Stomach (tissue), 9 donors: Measurements from ENCODE around the gene CRYBB3. TPM values are rescaled to one million over a fixed set of nuclear protein-coding genes. Genes with fewer than 3 reads are reported as not detected.

Source experiments
- DNase-seq, 2 donors: peaks; one replicate each; pipeline versions ENCODE4 v3.0.0 to v3.0.0-alpha.2; 2013 to 2019
- H3K27ac ChIP-seq, 5 donors: fragments of 200-600 bp in 4 of 5; sonication (generic) in 4 of 5; one replicate each; pipeline ENCODE4 v1.5.1; 2013 to 2019; ENCODE audit warnings: mild to moderate bottlenecking in 1 of 5, moderate library complexity in 1 of 5
- H3K27me3 ChIP-seq, 3 donors: fragments of 200-600 bp; sonication (generic); one replicate each; pipeline ENCODE4 v1.5.1; 2017 to 2019; ENCODE audit warnings: mixed run types in 1 of 3
- H3K36me3 ChIP-seq, 4 donors: fragments of 200-600 bp; sonication (generic); 1 replicate in 3 of 4; 2 replicates in 1 of 4; pipeline ENCODE4 v1.5.1; 2016 to 2019
- H3K4me1 ChIP-seq, 4 donors: fragments of 200-600 bp; sonication (generic); one replicate each; pipeline ENCODE4 v1.5.1; 2016 to 2019
- H3K4me3 ChIP-seq, 4 donors: fragments of 200-600 bp; sonication (generic) in 3 of 4; one replicate each; pipeline ENCODE4 v1.5.1; 2016 to 2019; ENCODE audit warnings: mild to moderate bottlenecking in 1 of 4
- H3K9me3 ChIP-seq, 4 donors: fragments of 200-600 bp; sonication (generic); one replicate each; pipeline ENCODE4 v1.5.1; 2016 to 2019
- CTCF ChIP-seq, 7 experiments: fragments of 450-650 bp in 4 of 7; fragments of 200-600 bp in 3 of 7; sonication (generic) in 3 of 7; IDR thresholded peaks; one replicate each; pipeline ENCODE4 v1.5.1; 2016 to 2019; ENCODE audit warnings: antibody characterized with exemption in 7 of 7, control low read depth in 2 of 7, mild to moderate bottlenecking in 1 of 7
- EP300 ChIP-seq: sonication (generic); formaldehyde crosslinking; IDR thresholded peaks from one replicate; pipeline ENCODE4 v1.6.1; 2017; ENCODE audit warnings: antibody characterized with exemption
- POLR2A ChIP-seq, 4 donors: fragments of 450-650 bp; IDR thresholded peaks; one replicate each; pipeline ENCODE4 v1.6.1; 2016; ENCODE audit warnings: antibody characterized with exemption in 4 of 4, control low read depth in 2 of 4, mild to moderate bottlenecking in 1 of 4, moderate library complexity in 1 of 4
- POLR2AphosphoS5 ChIP-seq, 3 donors: sonication (generic); formaldehyde crosslinking; IDR thresholded peaks; one replicate each; pipeline ENCODE4 v1.6.1; 2016; ENCODE audit warnings: antibody characterized with exemption in 3 of 3
- WGBS, 5 donors: extraction: QIAGEN DNeasy Blood & Tissue Kit in 3 of 5; methylation state at CpG; one replicate each; pipeline versions ENCODE4 v1.1.5 to v1.1.7; 2013 to 2018; 5-methylcytosine and 5-hydroxymethylcytosine counted together
- intact Hi-C: fragments of 100-400 bp; cut with DNase I; formaldehyde crosslinking; loops from one replicate; pipeline ENCODE4 v1.15.1; 2023; ENCODE audit warnings: low total_unique reads
- polyA plus RNA-seq, 3 donors: library from polyadenylated mRNA; stranded (reverse); fragments of 200-250 nt; gene quantifications; one replicate each; pipeline ENCODE4 v1.2.3, GENCODE V29; 2013
- total RNA-seq, 5 donors: library from RNA; depleted of rRNA; stranded (reverse); fragments of >200 nt; gene quantifications; one replicate each; pipeline versions ENCODE4 v1.1.0 to v1.2.3, GENCODE V29; 2014 to 2016
- donor health status: healthy with polysubstance abuse.
- donor health status: Bipolar disorder and iron deficiency.
- donor health status: healthy.

CRYBB3 gene
- total and polyA plus RNA-seq, 8 donors = 0.33 TPM; not detected in 7

- Histone ChIP-seq H3K4me1 (peaks cover 0 to 31% (median 14%) of the 10 kb centered on the region in 4 donors), H3K36me3 (peaks cover 0 to 5% (median 4%) of the 10 kb centered on the region in 4 donors), H3K27ac (no peak overlapping the region), H3K9me3 (no peaks in the 10 kb centered on the region), H3K27me3 (no peaks in the 10 kb centered on the region), H3K4me3 (no peak overlapping the region)
- DNase-seq = no peak
- WGBS, 5 donors = 74 to 91% (median 88%) methylated on average over 1 of the region's 1 CpG
- no peak for TF ChIP-seq POLR2A (IDR thresholded peaks at IDR 0.05)
- TF ChIP-seq CTCF (IDR thresholded peaks at IDR 0.05) = no peak
- TF ChIP-seq EP300 = no peak
- intact Hi-C loops = no loop called here
Measured at GRCh38 chr22:25162561-25162960, 37.1 kb upstream of the CRYBB3 start.

- Histone ChIP-seq H3K27ac (no peak overlapping the region), H3K4me1 (peaks cover 0 to 23% (median 7%) of the 10 kb centered on the region in 4 donors), H3K36me3 (peaks cover 0 to 8% (median 3%) of the 10 kb centered on the region in 4 donors), H3K9me3 (no peaks in the 10 kb centered on the region), H3K27me3 (no peaks in the 10 kb centered on the region), H3K4me3 (no peak overlapping the region)
- intact Hi-C loops = no loop called here
- DNase-seq = no peak
- 94 to 99% (median 96%) methylated on average over 10 of the region's 10 CpGs for whole genome bisulfite sequencing, 5 donors
- TF ChIP-seq EP300 (no peak), CTCF (IDR thresholded peaks at IDR 0.05) (no peak), POLR2A (IDR thresholded peaks at IDR 0.05) (no peak), POLR2AphosphoS5 (IDR thresholded peaks at IDR 0.05) (no peak)
Measured at GRCh38 chr22:25165785-25166184, 33.9 kb upstream of the CRYBB3 start.

GRCh38 chr22:25166266-25167040, 33.2 kb upstream of the CRYBB3 start:
- 78 to 83% (median 80%) methylated on average over 9 of the region's 9 CpGs for WGBS, 5 donors
- peaks cover 0 to 23% (median 7%) of the 10 kb centered on the region in 4 donors for H3K4me1 ChIP-seq
- DNase-seq = no peak
- H3K36me3 ChIP-seq = peaks cover 0 to 11% (median 9%) of the 10 kb centered on the region in 4 donors
- no peaks in the 10 kb centered on the region for H3K9me3 ChIP-seq
- H3K4me3 ChIP-seq = no peak overlapping the region
- H3K27me3 ChIP-seq = no peaks in the 10 kb centered on the region
- intact Hi-C loops = no loop called here
- no peak for TF ChIP-seq POLR2A (IDR thresholded peaks at IDR 0.05)
- no peak for TF ChIP-seq EP300
- TF ChIP-seq POLR2AphosphoS5 (IDR thresholded peaks at IDR 0.05) = no peak
- no peak for TF ChIP-seq CTCF (IDR thresholded peaks at IDR 0.05)
- no peak overlapping the region for H3K27ac ChIP-seq

- Histone ChIP-seq H3K27me3 (no peaks in the 10 kb centered on the region), H3K36me3 (peaks cover 0 to 16% (median 13%) of the 10 kb centered on the region in 4 donors), H3K4me1 (peaks cover 0 to 23% (median 7%) of the 10 kb centered on the region in 4 donors), H3K4me3 (no peak overlapping the region), H3K9me3 (no peaks in the 10 kb centered on the region), H3K27ac (no peak overlapping the region)
- 73 to 85% (median 76%) methylated on average over 7 of the region's 7 CpGs for WGBS, 5 donors
- intact Hi-C loops = no loop called here
- TF ChIP-seq POLR2A (IDR thresholded peaks at IDR 0.05) (no peak), POLR2AphosphoS5 (IDR thresholded peaks at IDR 0.05) (no peak), EP300 (no peak), CTCF (IDR thresholded peaks at IDR 0.05) (no peak)
- DNase-seq = no peak
Measured at GRCh38 chr22:25167082-25167481, 32.6 kb upstream of the CRYBB3 start.
